B cell (primary cell): Measurements from ENCODE around the gene CACNA1H.

Source experiments
- CTCF ChIP-seq: fragments of 200-600 bp; IDR thresholded peaks from one replicate; pipeline ENCODE4 v1.8.0; 2022; ENCODE audit warnings: antibody characterized with exemption, mild to moderate bottlenecking
- EZH2 ChIP-seq: IDR thresholded peaks from 2 replicates; pipeline ENCODE4 v1.6.1; 2012; ENCODE audit warnings: borderline replicate concordance, low read depth, mild to moderate bottlenecking, moderate library complexity, low read length; ENCODE audit not compliant: insufficient read depth, poor library complexity, severe bottlenecking

DNA sequence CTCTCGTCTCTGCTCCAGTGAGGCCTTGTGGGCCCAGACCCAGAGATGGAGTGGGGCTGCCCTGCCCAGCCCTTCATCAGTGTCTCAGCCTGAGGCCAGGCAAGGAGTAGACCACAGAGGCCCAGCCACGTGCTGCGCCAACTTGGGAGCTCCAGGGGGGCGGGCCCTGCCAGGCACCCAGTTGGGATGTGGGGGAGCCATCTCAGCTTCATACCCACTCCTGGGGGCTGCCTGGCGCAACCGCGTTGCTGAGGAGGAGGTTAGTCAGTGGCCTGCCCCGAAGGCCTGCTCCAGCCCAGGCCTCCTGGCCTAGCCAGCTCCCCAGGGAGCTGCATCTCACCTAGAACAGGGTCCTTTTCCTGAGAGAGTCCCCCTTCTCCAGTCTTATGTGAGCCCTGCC is 60.3 kb downstream of the CACNA1H start:
- TF ChIP-seq CTCF (no peak), EZH2 (no peak)
